MM.1S (cell line): Measurements from ENCODE around the gene PMFBP1.

Experiments
- CTCF ChIP-seq: fragments of 300-600 bp; sonication (generic); IDR thresholded peaks from 2 replicates; pipeline ENCODE4 v1.5.1; 2016; ENCODE audit warnings: antibody characterized with exemption, low read length, mixed read lengths
- EZH2 ChIP-seq: fragments of 300-600 bp; sonication (generic); optimal IDR thresholded peaks from 2 replicates; pipeline ENCODE3; 2017; ENCODE audit warnings: low read depth, mild to moderate bottlenecking, antibody characterized with exemption, low read length, mixed read lengths
- EZH2phosphoT487 ChIP-seq: fragments of 300-600 bp; sonication (generic); IDR thresholded peaks from 2 replicates; pipeline ENCODE4 v1.6.1; 2018; ENCODE audit warnings: antibody characterized with exemption, low read length

GRCh38 chr16:72149676-72150464 is 22.1 kb downstream of the PMFBP1 start:
- TF ChIP-seq CTCF (peak; percentile 12; the same call in 1 of the 2 replicates), EZH2 (no peak), EZH2phosphoT487 (no peak)
